Hepatocyte (in vitro differentiated cells): ENCODE results near the gene CLEC16A. TPM values are rescaled to one million over a fixed set of nuclear protein-coding genes. Genes with fewer than 3 reads are reported as not detected.

Source experiments
- DNase-seq: peaks from one replicate; pipeline ENCODE4 v3.0.0-alpha.2; 2016; ENCODE audit warnings: low spot score
- H2AFZ ChIP-seq: fragments of 200-600 bp; sonication (generic); 2 replicates; pipeline ENCODE4 v1.6.0; 2016; ENCODE audit warnings: antibody characterized with exemption, mild to moderate bottlenecking
- H3K27ac ChIP-seq: fragments of 200-600 bp; sonication (generic); 2 replicates; pipeline ENCODE4 v1.5.1; 2016; ENCODE audit warnings: mild to moderate bottlenecking
- H3K27me3 ChIP-seq: fragments of 200-600 bp; sonication (generic); 2 replicates; pipeline ENCODE4 v1.6.1; 2016
- H3K36me3 ChIP-seq: fragments of 200-600 bp; sonication (generic); replicated peaks from 2 replicates; pipeline ENCODE4 v1.5.1; 2016; ENCODE audit warnings: low read depth; ENCODE audit not compliant: insufficient read depth
- H3K4me1 ChIP-seq: fragments of 200-600 bp; sonication (generic); 2 replicates; pipeline ENCODE4 v1.5.1; 2016; ENCODE audit warnings: mild to moderate bottlenecking, moderate library complexity; ENCODE audit not compliant: insufficient read depth
- H3K4me2 ChIP-seq: fragments of 200-600 bp; sonication (generic); 2 replicates; pipeline ENCODE4 v1.6.0; 2016
- H3K4me3 ChIP-seq: fragments of 200-600 bp; sonication (generic); 2 replicates; pipeline ENCODE4 v1.5.1; 2016; ENCODE audit warnings: mild to moderate bottlenecking
- H3K79me2 ChIP-seq: fragments of 200-600 bp; sonication (generic); 2 replicates; pipeline ENCODE4 v1.6.0; 2017; ENCODE audit warnings: mild to moderate bottlenecking
- H3K9me2 ChIP-seq: fragments of 200-600 bp; sonication (generic); replicated peaks from 2 replicates; pipeline ENCODE4 v1.6.0; 2017; ENCODE audit warnings: mild to moderate bottlenecking; ENCODE audit not compliant: insufficient read depth
- H3K9me3 ChIP-seq: fragments of 200-600 bp; sonication (generic); 2 replicates; pipeline ENCODE4 v1.5.1; 2016; ENCODE audit warnings: low read depth, mild to moderate bottlenecking
- H4K20me1 ChIP-seq: fragments of 200-600 bp; sonication (generic); 2 replicates; pipeline ENCODE4 v1.6.0; 2016; ENCODE audit warnings: mild to moderate bottlenecking; ENCODE audit not compliant: insufficient read depth, poor library complexity, severe bottlenecking
- CTCF ChIP-seq: fragments of 200-600 bp; sonication (generic); IDR thresholded peaks from 2 replicates; pipeline ENCODE4 v1.5.1; 2016; ENCODE audit warnings: antibody characterized with exemption, mild to moderate bottlenecking; ENCODE audit not compliant: poor library complexity
- EZH2 ChIP-seq: fragments of 200-600 bp; sonication (generic); IDR thresholded peaks from 2 replicates; pipeline ENCODE4 v1.6.1; 2016; ENCODE audit warnings: antibody characterized with exemption, mild to moderate bottlenecking, borderline replicate concordance
- EZH2phosphoT487 ChIP-seq: fragments of 200-600 bp; sonication (generic); IDR thresholded peaks from one replicate; pipeline ENCODE4 v1.6.1; 2018; ENCODE audit warnings: antibody characterized with exemption, mild to moderate bottlenecking, low read depth, moderate library complexity; ENCODE audit not compliant: unreplicated experiment, severe bottlenecking
- WGBS: methylation state at CpG from one replicate; pipeline ENCODE4 v1.1.6; 2016; ENCODE audit warnings: low lambda C conversion rate; ENCODE audit errors: missing lambda C conversion rate; 5-methylcytosine and 5-hydroxymethylcytosine counted together
- polyA plus RNA-seq: library from polyadenylated mRNA; unstranded; fragments of >200 nt; fragmentation: Nextera tagmentation; extraction: Ambion mirVana; gene quantifications from 2 replicates; pipeline ENCODE4 v1.2.1, GENCODE V29; 2016
- total RNA-seq: library from RNA; depleted of rRNA; stranded (reverse); fragments of >200 nt; gene quantifications from 2 replicates; pipeline ENCODE4 v1.2.3, GENCODE V29; 2014

CLEC16A gene
- total and polyA plus RNA-seq, 2 experiments from 2014 or later, result 22.3 to 22.6 TPM

GRCh38 chr16:10920726-10921427, 23.5 kb upstream of the CLEC16A start:
- Histone ChIP-seq H3K79me2 (no peaks in the 10 kb centered on the region), H3K27me3 (no peaks in the 10 kb centered on the region), H3K4me1 (no peaks in the 10 kb centered on the region), H3K4me3 (no peak overlapping the region), H3K36me3 (no peaks in the 10 kb centered on the region), H3K9me3 (no peaks in the 10 kb centered on the region), H3K27ac (no peak overlapping the region), H4K20me1 (no peaks in the 10 kb centered on the region), H2AFZ (no peak overlapping the region), H3K4me2 (no peak overlapping the region), H3K9me2 (no peaks in the 10 kb centered on the region)
- no peak for DNase-seq
- TF ChIP-seq EZH2 (no peak), CTCF (no peak), EZH2phosphoT487 (no peak)
- WGBS, result 96% methylated on average over 15 of the region's 15 CpGs

GRCh38 chr16:10921536-10922327, 22.6 kb upstream of the CLEC16A start:
- Histone ChIP-seq H3K27me3 (no peaks in the 10 kb centered on the region), H3K9me3 (no peaks in the 10 kb centered on the region), H3K4me1 (no peaks in the 10 kb centered on the region), H3K27ac (no peak overlapping the region), H3K9me2 (no peaks in the 10 kb centered on the region), H3K4me2 (no peak overlapping the region), H2AFZ (no peak overlapping the region), H4K20me1 (no peaks in the 10 kb centered on the region), H3K79me2 (no peaks in the 10 kb centered on the region), H3K4me3 (no peak overlapping the region), H3K36me3 (no peaks in the 10 kb centered on the region)
- no peak for TF ChIP-seq EZH2phosphoT487
- no peak for TF ChIP-seq CTCF
- no peak for TF ChIP-seq EZH2
- DNase-seq, result no peak
- WGBS, result 93% methylated on average over 10 of the region's 10 CpGs

GRCh38 chr16:10922328-10923145, 21.8 kb upstream of the CLEC16A start:
- no peak overlapping the region for H2AFZ ChIP-seq
- no peak overlapping the region for H3K4me3 ChIP-seq
- DNase-seq, result no peak
- no peaks in the 10 kb centered on the region for H3K79me2 ChIP-seq
- 96% methylated on average over 13 of the region's 14 CpGs for WGBS
- H3K4me2 ChIP-seq, result no peak overlapping the region
- TF ChIP-seq EZH2phosphoT487 (no peak), EZH2 (no peak), CTCF (no peak)
- no peaks in the 10 kb centered on the region for H3K36me3 ChIP-seq
- H3K27ac ChIP-seq, result no peak overlapping the region
- peaks cover 3% of the 10 kb centered on the region for H4K20me1 ChIP-seq
- H3K4me1 ChIP-seq, result no peaks in the 10 kb centered on the region
- H3K9me3 ChIP-seq, result no peaks in the 10 kb centered on the region
- no peaks in the 10 kb centered on the region for H3K27me3 ChIP-seq
- no peaks in the 10 kb centered on the region for H3K9me2 ChIP-seq
